T-cell (primary cell): Measurements from ENCODE around the gene ENPP1. TPM values are rescaled to one million over a fixed set of nuclear protein-coding genes. Genes with fewer than 3 reads are reported as not detected.

ENCODE experiments used
- ATAC-seq, 4 experiments: fragments of 200-7000 bp in 3 of 4; fragments of 150-1000 bp in 1 of 4; cut with Tn5 transposase; replicated peaks in 1 of 4; 1 replicate in 3 of 4; 2 replicates in 1 of 4; pipeline ENCODE4 v1.10.0; 2021; ENCODE audit warnings: moderate library complexity in 3 of 4, mild to moderate bottlenecking in 2 of 4, moderate number of reproducible peaks in 1 of 4
- CTCF ChIA-PET, 2 donors: fragments of 300-600 bp; sonication (Branson Sonifier 250); formaldehyde crosslinking; loops; one replicate each; lab custom pipeline; 2022; ENCODE audit warnings: antibody characterized with exemption in 2 of 2; lab: Charles Lee
- POLR2A ChIA-PET, 2 donors: fragments of 300-600 bp; sonication (Branson Sonifier 250); formaldehyde crosslinking; loops; one replicate each; lab custom pipeline; 2022; ENCODE audit warnings: antibody characterized with exemption in 2 of 2; lab: Charles Lee
- DNase-seq, 35 experiments: peaks; one replicate each; pipeline versions ENCODE4 v3.0.0 to v3.0.0-alpha.2; 2013 to 2023
- H3K27ac ChIP-seq: one replicate; pipeline ENCODE4 v1.5.1; 2013; ENCODE audit warnings: low read length
- H3K27me3 ChIP-seq, 2 experiments: replicated peaks in 1 of 2; 1 replicate in 1 of 2; 2 replicates in 1 of 2; pipeline versions ENCODE4 v1.6.1 to v1.7.0; 2013; ENCODE audit warnings: low read length in 1 of 2, mixed read lengths in 1 of 2; ENCODE audit not compliant: control insufficient read depth in 2 of 2, insufficient read depth in 2 of 2; ENCODE audit errors: extremely low read depth in 1 of 2
- H3K36me3 ChIP-seq, 2 donors: 1 replicate in 1 of 2; 2 replicates in 1 of 2; pipeline versions ENCODE4 v1.6.1 to v1.7.0; 2013; ENCODE audit warnings: low read length in 1 of 2; ENCODE audit not compliant: control insufficient read depth in 2 of 2, insufficient read depth in 1 of 2; ENCODE audit errors: extremely low read depth in 1 of 2
- H3K4me1 ChIP-seq, 2 experiments: 1 replicate in 1 of 2; 2 replicates in 1 of 2; pipeline versions ENCODE4 v1.6.1 to v1.7.0; 2013; ENCODE audit warnings: low read length in 2 of 2, mixed read lengths in 1 of 2; ENCODE audit not compliant: insufficient read depth in 2 of 2, control insufficient read depth in 1 of 2; ENCODE audit errors: extremely low read depth in 1 of 2
- H3K4me3 ChIP-seq, 2 donors: 1 replicate in 1 of 2; 2 replicates in 1 of 2; pipeline versions ENCODE4 v1.5.1 to v1.7.0; 2013; ENCODE audit warnings: mild to moderate bottlenecking in 2 of 2, low read length in 1 of 2, moderate library complexity in 1 of 2; ENCODE audit not compliant: control insufficient read depth in 1 of 2; ENCODE audit errors: extremely low read depth in 1 of 2
- H3K9me3 ChIP-seq: 2 replicates; pipeline ENCODE4 v1.7.0; 2013
- H3K27ac Mint-ChIP-seq, 2 donors: one replicate each; pipeline ENCODE4 v1.8.0; 2020 to 2021; ENCODE audit warnings: mild to moderate bottlenecking in 2 of 2, mixed read lengths in 2 of 2
- H3K27me3 Mint-ChIP-seq, 2 donors: one replicate each; pipeline ENCODE4 v1.8.0; 2021 to 2022; ENCODE audit warnings: mixed read lengths in 2 of 2
- H3K36me3 Mint-ChIP-seq: one replicate; pipeline ENCODE4 v1.8.0; 2021; ENCODE audit warnings: mixed read lengths
- H3K4me1 Mint-ChIP-seq, 3 donors: one replicate each; pipeline ENCODE4 v1.8.0; 2020 to 2022; ENCODE audit warnings: mixed read lengths in 3 of 3, mild to moderate bottlenecking in 1 of 3
- H3K4me3 Mint-ChIP-seq, 3 donors: one replicate each; pipeline ENCODE4 v1.8.0; 2020 to 2022; ENCODE audit warnings: mild to moderate bottlenecking in 3 of 3, mixed read lengths in 3 of 3, moderate library complexity in 3 of 3
- H3K9me3 Mint-ChIP-seq, 3 donors: one replicate each; pipeline ENCODE4 v1.8.0; 2020 to 2022; ENCODE audit warnings: mixed read lengths in 3 of 3
- WGBS: methylation state at CpG from one replicate; pipeline ENCODE4 v1.1.5; 2013; ENCODE audit warnings: missing lambda C conversion rate; ENCODE audit not compliant: insufficient coverage; 5-methylcytosine and 5-hydroxymethylcytosine counted together
- total RNA-seq, 35 experiments: library from RNA in 6 of 35; stranded (reverse) in 6 of 35; fragments of 120-200 nt in 1 of 35; gene quantifications; one replicate each; pipeline versions ENCODE4 v1.2.1 to v1.2.4 and lab custom pipeline; 2013 to 2026

Gene ENPP1
- total RNA-seq, 5 donors from 2014 or later (not counting 1 experiment from before 2014, with no cell fraction given): 0.15 to 0.47 (median 0.35) TPM

DNA sequence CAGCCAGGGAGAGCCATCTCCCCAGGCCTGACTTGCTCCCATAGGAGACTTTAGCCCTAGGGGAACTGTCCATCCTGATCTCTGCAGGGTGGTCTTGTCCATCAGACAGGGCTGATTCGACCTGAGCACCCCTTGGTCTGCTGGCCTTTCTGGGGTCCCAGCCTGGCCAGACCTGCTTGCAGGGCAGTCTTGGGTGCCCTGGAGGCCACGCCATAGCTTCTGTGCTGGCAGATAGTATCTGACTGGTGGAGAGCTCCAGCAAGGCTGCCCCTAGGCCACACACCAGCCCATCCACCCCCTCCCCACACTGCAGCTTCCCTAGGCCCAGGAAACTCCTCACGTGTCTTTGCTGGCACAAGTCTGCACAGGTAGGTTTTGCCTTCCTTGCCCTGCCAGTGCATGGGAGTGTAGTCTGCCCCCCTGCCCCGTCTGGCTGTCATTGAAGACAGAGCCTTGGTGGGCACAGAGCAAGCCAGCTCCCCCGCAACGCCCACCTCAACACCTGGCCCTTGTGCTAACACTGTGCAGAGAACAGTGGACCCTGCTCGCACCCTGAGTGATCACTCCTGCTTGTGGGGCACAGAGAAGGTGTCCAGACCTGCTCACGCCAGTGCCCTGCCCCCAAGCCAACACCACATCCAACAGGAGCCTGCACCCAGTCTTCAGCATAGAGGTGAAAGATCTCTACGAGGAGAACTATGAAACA lies 111.0 kb downstream of the ENPP1 start:
- Mint-ChIP-seq H3K36me3 (no peaks in the 10 kb centered on the region), H3K27ac (no peak overlapping the region), H3K9me3 (peaks cover 7 to 10% (median 9%) of the 10 kb centered on the region in 3 donors), H3K4me1 (peaks cover 9 to 11% (median 10%) of the 10 kb centered on the region in 3 donors), H3K4me3 (no peak overlapping the region), H3K27me3 (peaks cover 36 to 47% of the 10 kb centered on the region in 2 donors)
- H3K36me3 ChIP-seq: no peaks in the 10 kb centered on the region
- CTCF ChIA-PET: interaction anchor here (0.5 to 1.6 kb wide), 4 partner anchors 9 to 523 kb away, joined by 3 to 4 read pairs (median 4); no protein-coding TSS in a partner anchor
- WGBS: 53% methylated on average over 6 of the region's 9 CpGs
- no peaks in the 10 kb centered on the region for H3K4me1 ChIP-seq
- no peak overlapping the region for H3K27ac ChIP-seq
- peaks cover 3 to 11% of the 10 kb centered on the region in 2 experiments for H3K27me3 ChIP-seq
- H3K4me3 ChIP-seq: no peak overlapping the region
- no peaks in the 10 kb centered on the region for H3K9me3 ChIP-seq
- POLR2A ChIA-PET: no interaction called here
- ATAC-seq (no peak), DNase-seq (no peak)

GRCh38 chr6:131920656-131921055 lies 112.8 kb downstream of the ENPP1 start:
- WGBS: no CpG with 5 or more reads among the region's 3 CpGs
- H3K4me3 ChIP-seq: no peak overlapping the region
- H3K27ac Mint-ChIP-seq: no peak overlapping the region
- no peaks in the 10 kb centered on the region for H3K36me3 ChIP-seq
- no peaks in the 10 kb centered on the region for H3K4me1 ChIP-seq
- no peaks in the 10 kb centered on the region for H3K36me3 Mint-ChIP-seq
- H3K27ac ChIP-seq: no peak overlapping the region
- DNase-seq: no peak
- H3K27me3 ChIP-seq: peaks cover 0 to 11% of the 10 kb centered on the region in 2 experiments
- ChIA-PET POLR2A (no interaction called here), CTCF (no interaction called here)
- H3K9me3 Mint-ChIP-seq: peaks cover 7 to 10% (median 9%) of the 10 kb centered on the region in 3 donors
- no peaks in the 10 kb centered on the region for H3K9me3 ChIP-seq
- H3K27me3 Mint-ChIP-seq: peaks cover 34 to 38% of the 10 kb centered on the region in 2 donors
- no peak for ATAC-seq
- peaks cover 6 to 10% (median 9%) of the 10 kb centered on the region in 3 donors for H3K4me1 Mint-ChIP-seq
- no peak overlapping the region for H3K4me3 Mint-ChIP-seq

DNA sequence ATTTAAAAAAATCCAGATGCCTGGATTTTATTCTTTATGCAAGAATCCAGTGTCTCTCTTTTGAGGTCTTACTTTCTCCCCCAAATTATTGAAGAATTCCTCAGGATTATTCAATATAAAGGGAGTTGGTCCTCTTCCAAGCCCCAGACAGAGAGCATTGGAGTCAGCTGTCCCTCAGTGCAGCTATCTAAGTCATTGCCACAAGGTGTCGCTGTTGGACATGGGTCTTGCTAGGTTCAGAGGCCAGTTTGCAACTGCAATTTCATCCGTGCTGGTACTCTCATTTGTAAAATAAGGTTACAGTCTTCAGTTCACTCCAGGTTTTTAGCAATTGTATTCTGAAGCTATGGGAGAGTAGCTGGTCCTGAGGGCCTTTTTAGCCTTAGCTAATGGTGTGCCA lies 115.5 kb downstream of the ENPP1 start:
- no peaks in the 10 kb centered on the region for H3K36me3 ChIP-seq
- POLR2A ChIA-PET: no interaction called here
- H3K4me3 ChIP-seq: no peak overlapping the region
- H3K27me3 ChIP-seq: peaks cover 0 to 7% of the 10 kb centered on the region in 2 experiments
- H3K9me3 ChIP-seq: no peaks in the 10 kb centered on the region
- H3K4me1 ChIP-seq: no peaks in the 10 kb centered on the region
- no peaks in the 10 kb centered on the region for H3K4me1 Mint-ChIP-seq
- no peaks in the 10 kb centered on the region for H3K36me3 Mint-ChIP-seq
- H3K27ac Mint-ChIP-seq: no peak overlapping the region
- peaks cover 15 to 16% of the 10 kb centered on the region in 2 donors for H3K27me3 Mint-ChIP-seq
- H3K4me3 Mint-ChIP-seq: no peak overlapping the region
- DNase-seq (peak in 6 of 35 experiments; percentile 4 to 41 (median 8)), ATAC-seq (no peak)
- CTCF ChIA-PET: interaction anchor here (1.1 kb wide), 2 partner anchors 12 to 13 kb away, joined by 3 to 4 read pairs; no protein-coding TSS in a partner anchor
- no peak overlapping the region for H3K27ac ChIP-seq
- WGBS: 28% methylated on average over 2 of the region's 2 CpGs
- peaks cover 7 to 10% (median 9%) of the 10 kb centered on the region in 3 donors for H3K9me3 Mint-ChIP-seq

DNA sequence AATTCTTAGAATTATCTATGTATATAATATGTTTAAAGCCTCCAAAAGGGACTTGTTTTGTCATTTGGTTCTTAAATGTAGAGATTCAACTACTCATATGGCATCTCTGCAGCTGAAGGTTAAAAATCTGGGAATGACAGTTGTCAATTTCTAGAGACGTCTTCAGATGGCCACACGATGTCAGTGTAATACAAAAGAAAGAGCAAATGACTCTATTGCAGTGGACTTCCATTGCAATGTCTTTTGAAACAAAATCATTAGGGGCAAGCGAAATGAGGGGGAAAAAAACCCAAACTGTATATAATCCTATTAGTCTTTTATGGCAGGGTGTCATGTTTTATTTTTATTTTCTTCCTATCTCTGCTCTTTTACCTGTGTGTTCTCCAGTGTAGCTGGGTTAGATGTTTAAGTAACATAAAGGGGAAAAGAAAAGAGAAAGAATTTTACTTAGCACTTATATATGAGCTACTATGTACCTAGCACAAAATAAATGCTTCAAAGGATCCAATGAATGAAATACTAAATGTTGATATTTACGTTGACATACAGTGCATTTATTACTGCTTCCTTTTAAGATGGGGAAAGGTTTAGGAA lies 117.2 kb downstream of the ENPP1 start:
- Mint-ChIP-seq H3K4me1 (no peaks in the 10 kb centered on the region), H3K36me3 (no peaks in the 10 kb centered on the region), H3K4me3 (no peak overlapping the region), H3K27ac (no peak overlapping the region), H3K9me3 (peaks cover 7 to 10% (median 9%) of the 10 kb centered on the region in 3 donors), H3K27me3 (peaks cover 4 to 14% of the 10 kb centered on the region in 2 donors)
- DNase-seq: no peak
- no peaks in the 10 kb centered on the region for H3K4me1 ChIP-seq
- no peak for ATAC-seq
- no peaks in the 10 kb centered on the region for H3K36me3 ChIP-seq
- no peaks in the 10 kb centered on the region for H3K9me3 ChIP-seq
- peaks cover 0 to 2% of the 10 kb centered on the region in 2 experiments for H3K27me3 ChIP-seq
- ChIA-PET POLR2A (no interaction called here), CTCF (interaction anchor here (0.6 to 1.3 kb wide), 3 partner anchors 9 to 109 kb away, joined by 3 to 4 read pairs (median 3); no protein-coding TSS in a partner anchor)
- no peak overlapping the region for H3K4me3 ChIP-seq
- no CpG with 5 or more reads among the region's 4 CpGs for WGBS
- no peak overlapping the region for H3K27ac ChIP-seq

GRCh38 chr6:131929264-131929663 lies 121.4 kb downstream of the ENPP1 start:
- Histone ChIP-seq H3K27me3 (peaks cover 0 to 7% of the 10 kb centered on the region in 2 experiments), H3K36me3 (no peaks in the 10 kb centered on the region), H3K27ac (no peak overlapping the region), H3K9me3 (no peaks in the 10 kb centered on the region), H3K4me1 (no peaks in the 10 kb centered on the region), H3K4me3 (no peak overlapping the region)
- H3K9me3 Mint-ChIP-seq: no peaks in the 10 kb centered on the region
- no peak overlapping the region for H3K27ac Mint-ChIP-seq
- ATAC-seq: no peak
- no peaks in the 10 kb centered on the region for H3K36me3 Mint-ChIP-seq
- ChIA-PET POLR2A (no interaction called here), CTCF (interaction anchor here in 1 of 2 donors (0.6 to 0.7 kb wide), 2 partner anchors 15 to 19 kb away, joined by 3 read pairs; no protein-coding TSS in a partner anchor)
- WGBS: no CpG with 5 or more reads among the region's 2 CpGs
- DNase-seq: no peak
- H3K27me3 Mint-ChIP-seq: peaks cover 20 to 24% of the 10 kb centered on the region in 2 donors
- no peaks in the 10 kb centered on the region for H3K4me1 Mint-ChIP-seq
- H3K4me3 Mint-ChIP-seq: no peak overlapping the region

DNA sequence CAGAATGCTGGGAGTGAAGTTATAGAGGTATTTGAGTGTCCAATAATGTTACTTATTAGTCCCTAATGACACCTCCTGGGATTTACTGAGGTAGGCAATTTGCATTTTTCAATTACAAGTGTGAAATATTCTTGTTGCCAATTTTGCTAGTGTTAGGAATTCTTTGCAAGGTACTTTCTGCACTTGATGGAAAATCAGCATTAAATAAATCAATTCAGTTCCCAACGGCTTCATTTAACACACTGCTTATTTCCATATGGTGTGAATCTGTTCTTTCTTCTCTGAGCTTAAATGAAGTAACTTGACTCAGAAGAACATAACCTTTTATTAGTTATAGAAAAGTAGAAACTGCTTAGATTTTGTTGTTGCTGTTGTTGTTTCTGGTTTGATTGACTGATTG lies 122.2 kb downstream of the ENPP1 start:
- H3K4me3 ChIP-seq: no peak overlapping the region
- no peaks in the 10 kb centered on the region for H3K9me3 ChIP-seq
- no peaks in the 10 kb centered on the region for H3K4me1 ChIP-seq
- ATAC-seq (no peak), DNase-seq (no peak)
- H3K36me3 Mint-ChIP-seq: no peaks in the 10 kb centered on the region
- ChIA-PET POLR2A (no interaction called here), CTCF (interaction anchor here in 1 of 2 donors (0.6 kb wide), 1 partner anchor 11 kb away, joined by 3 read pairs; no protein-coding TSS in a partner anchor)
- no peaks in the 10 kb centered on the region for H3K4me1 Mint-ChIP-seq
- H3K27me3 Mint-ChIP-seq: peaks cover 22% of the 10 kb centered on the region in 2 donors
- H3K4me3 Mint-ChIP-seq: no peak overlapping the region
- no peak overlapping the region for H3K27ac ChIP-seq
- H3K36me3 ChIP-seq: no peaks in the 10 kb centered on the region
- H3K27me3 ChIP-seq: peaks cover 0 to 7% of the 10 kb centered on the region in 2 experiments
- H3K9me3 Mint-ChIP-seq: no peaks in the 10 kb centered on the region
- no peak overlapping the region for H3K27ac Mint-ChIP-seq
- no CpG with 5 or more reads among the region's 1 CpG for WGBS
